Measurements from ENCODE around the gene MCRIP1. TPM values are rescaled to one million over a fixed set of nuclear protein-coding genes. Genes with fewer than 3 reads are reported as not detected.
A peak's percentile ranks its signal among the peaks of the same experiment; 100 is the strongest.

The MCRIP1 gene
- total and polyA plus RNA-seq, 2 of the 8 experiments (the other 6 are each of a cell fraction or from before 2014, with no cell fraction given) = 103 to 151 TPM

DNA sequence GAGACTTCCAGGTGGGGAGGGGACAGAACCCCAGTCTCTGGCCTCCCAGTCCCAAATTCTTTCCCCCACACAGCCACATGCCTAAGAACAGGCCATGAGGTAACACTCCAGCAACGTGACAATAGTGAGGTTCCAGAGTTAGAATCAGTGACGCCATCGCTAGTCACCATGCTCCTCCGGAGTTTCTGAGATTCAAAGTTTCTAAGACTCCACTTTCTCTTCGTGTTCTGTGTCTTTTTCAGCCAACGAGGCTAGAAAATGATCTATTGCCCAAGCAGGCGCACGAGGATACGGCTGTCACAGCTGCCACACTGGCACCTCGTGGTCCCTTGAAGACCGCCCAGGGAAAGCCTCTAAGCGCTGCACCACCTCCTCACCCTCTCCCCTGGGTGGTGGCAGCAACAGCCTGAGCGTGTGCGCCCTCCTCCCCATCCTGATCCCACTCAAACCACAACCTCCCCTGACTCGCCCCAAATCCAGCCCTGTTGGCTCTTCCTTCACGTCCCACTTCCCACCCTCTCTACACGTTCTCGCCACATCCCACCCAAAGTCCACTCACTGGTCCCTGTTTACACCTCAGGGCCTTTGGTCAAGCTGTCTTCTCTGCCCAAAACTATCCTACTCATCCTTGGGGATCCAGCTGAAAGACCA, 1.0 kb downstream of the MCRIP1 start:
- peak overlapping the region; percentile 51 to 78 (median 70); a peak in 6 of 7 replicates for H3K9ac ChIP-seq (replicated peaks in 1 of 4; ENCODE audit: extremely low read depth in 1 of 4, low read depth in 3 of 4, low read length in 3 of 4)
- H3K56ac ChIP-seq (replicated peaks; ENCODE audit: insufficient read length, low read depth, low read length) = peak overlapping the region; percentile 77
- DNase-seq (ENCODE audit: low read depth in 1 of 2, low spot score in 2 of 2) = no peak
- no peak overlapping the region for H2BK5ac ChIP-seq (ENCODE audit: low read depth, low read length)
- peak overlapping the region; percentile 39 for H4K91ac ChIP-seq (replicated peaks; ENCODE audit: insufficient read length, low read length)
- H3K4me1 ChIP-seq (replicated peaks in 1 of 4; ENCODE audit: control insufficient read depth in 3 of 4, insufficient read depth in 4 of 4, low read length in 3 of 4) = peaks cover 0 to 15% (median 8%) of the 10 kb centered on the region in 4 experiments; a peak in 4 of 7 replicates
- H3K23me2 ChIP-seq (ENCODE audit: low read depth, low read length) = peaks cover 8% of the 10 kb centered on the region
- no peak overlapping the region for H2AFZ ChIP-seq (ENCODE audit: low read length)
- H4K8ac ChIP-seq (ENCODE audit: extremely low read depth, insufficient read depth, low read length) = peak overlapping the region; percentile 62; the same call in 1 of the 2 replicates
- no peaks in the 10 kb centered on the region; a peak in 1 of 8 replicates for H3K36me3 ChIP-seq (ENCODE audit: control insufficient read depth in 2 of 4, insufficient read depth in 4 of 4, low read length in 3 of 4)
- H2BK12ac ChIP-seq (ENCODE audit: low read depth, low read length) = no peak overlapping the region
- H2BK120ac ChIP-seq (replicated peaks; ENCODE audit: low read depth, low read length) = no peak overlapping the region
- no peak overlapping the region; the same call in 1 of the 2 replicates for H3K27ac ChIP-seq (ENCODE audit: low read depth, low read length)
- TF ChIP-seq SP2 (IDR thresholded peaks at IDR 0.05; ENCODE audit: low read length) (no peak), KDM4A (IDR thresholded peaks at IDR 0.05; ENCODE audit: low read depth, low read length, severe bottlenecking) (no peak), SP4 (IDR thresholded peaks at IDR 0.05; ENCODE audit: low read length) (no peak), YY1 (IDR thresholded peaks at IDR 0.05; ENCODE audit: low read depth, low read length) (no peak), HDAC6 (IDR thresholded peaks at IDR 0.05; ENCODE audit: low read depth, low read length) (no peak), SAP30 (IDR thresholded peaks at IDR 0.05; ENCODE audit: insufficient read depth, insufficient replicate concordance, low read length) (no peak), EP300 (IDR thresholded peaks at IDR 0.05; ENCODE audit: borderline replicate concordance in 1 of 2, low read depth in 2 of 2, low read length in 2 of 2) (no peak)
- H3K27me3 ChIP-seq (replicated peaks in 1 of 4; ENCODE audit: control insufficient read depth in 3 of 4, extremely low read depth in 1 of 4, insufficient read depth in 3 of 4, low read length in 3 of 4) = 0 out of 7 replicates have a peak, but pooled peaks cover 0 to 2% (median 0%) of the 10 kb centered on the region in 4 experiments
- ChIA-PET CTCF (ENCODE audit: partially characterized antibody) (interaction anchor here (1.4 to 2.5 kb wide), 3 partner anchors 10 to 99 kb away, joined by 5 to 9 read pairs (median 5); no protein-coding TSS in a partner anchor), POLR2A (ENCODE audit: partially characterized antibody) (interaction anchor here (0.9 to 5.0 kb wide), 9 partner anchors 10 to 166 kb away, joined by 3 to 37 read pairs (median 5); partner anchors contain the start of genes CCDC137, OXLD1 and P4HB)
- peaks cover 13% of the 10 kb centered on the region for H3K79me1 ChIP-seq (ENCODE audit: low read depth, low read length)
- no peak overlapping the region for H2BK20ac ChIP-seq (ENCODE audit: low read length)
- peak overlapping the region; percentile 67 to 97 (median 78) for H3K4me3 ChIP-seq (ENCODE audit: extremely low read depth in 1 of 4, insufficient read depth in 2 of 4, low read depth in 3 of 4, low read length in 4 of 4)
- H4K20me1 ChIP-seq (replicated peaks in 1 of 2; ENCODE audit: control insufficient read depth in 1 of 2, insufficient read depth in 2 of 2, low read length in 2 of 2) = peaks cover 0 to 16% of the 10 kb centered on the region in 2 experiments
- WGBS, 2 experiments (ENCODE audit: extremely low coverage in 1 of 2, insufficient coverage in 1 of 2, insufficient read length in 1 of 2, insufficient replicate concordance in 2 of 2, low coverage in 1 of 2, low lambda C conversion rate in 2 of 2, missing lambda C conversion rate in 1 of 2) = 75% methylated on average over 18 of the region's 18 CpGs; no CpG with 5 or more reads in 1 of the 2 experiments
- no peak overlapping the region for H3K4ac ChIP-seq (replicated peaks; ENCODE audit: insufficient read length, low read depth, low read length)
- H4K5ac ChIP-seq (ENCODE audit: insufficient read length, low read depth, low read length) = no peak overlapping the region
- no peak overlapping the region for H3K23ac ChIP-seq (ENCODE audit: insufficient read length)
- H3K14ac ChIP-seq (ENCODE audit: insufficient read length) = no peak overlapping the region
- H2BK15ac ChIP-seq (ENCODE audit: low read length) = peak overlapping the region; percentile 29; the same call in 1 of the 2 replicates
- peak overlapping the region; percentile 55; the same call in 1 of the 2 replicates for H2AK5ac ChIP-seq (ENCODE audit: low read depth, low read length)
- H3K9me3 ChIP-seq (ENCODE audit: insufficient read depth in 2 of 2, low read depth in 1 of 2, low read length in 1 of 2) = no peaks in the 10 kb centered on the region
- no peak overlapping the region for H3K18ac ChIP-seq (ENCODE audit: extremely low read depth, low read length)
- peak overlapping the region; percentile 73 to 95 for H3K4me2 ChIP-seq (ENCODE audit: insufficient read depth in 1 of 2, low read depth in 2 of 2, low read length in 2 of 2)
- peaks cover 0 to 15% of the 10 kb centered on the region in 2 experiments; a peak in 1 of 4 replicates for H3K79me2 ChIP-seq (ENCODE audit: control insufficient read depth in 1 of 2, insufficient read depth in 2 of 2, low read length in 2 of 2)
- no peak for FAIRE-seq

Data from H1 (cell line).